HepG2 (cell line): Measurements from ENCODE around the gene BIRC7. TPM values are rescaled to one million over a fixed set of nuclear protein-coding genes. Genes with fewer than 3 reads are reported as not detected.
A peak's percentile ranks its signal among the peaks of the same experiment; 100 is the strongest.

Source experiments
- FOXP1 ChIP-seq, 2 experiments: fragments of 450-650 bp in 1 of 2; IDR thresholded peaks; 2 replicates each; pipeline ENCODE4 v1.6.1; 2017 to 2018; ENCODE audit warnings: antibody characterized with exemption in 1 of 2
- HNRNPUL1 ChIP-seq: fragments of 200-400 bp; formaldehyde crosslinking; IDR thresholded peaks from 2 replicates; pipeline ENCODE4 v1.6.1; 2017; ENCODE audit warnings: low read depth, mild to moderate bottlenecking, low read length, moderate library complexity
- KLF9 ChIP-seq: IDR thresholded peaks from 2 replicates; pipeline ENCODE4 v1.6.1; 2016; ENCODE audit warnings: low read depth
- POLR2A ChIP-seq, 2 experiments: IDR thresholded peaks; 2 replicates each; pipeline ENCODE4 v1.6.1; 2011; ENCODE audit warnings: low read depth in 2 of 2, low read length in 2 of 2, mild to moderate bottlenecking in 1 of 2, moderate library complexity in 1 of 2; ENCODE audit not compliant: insufficient read depth in 1 of 2
- RFX3 ChIP-seq: IDR thresholded peaks from 2 replicates; pipeline ENCODE4 v1.6.1; 2016; ENCODE audit warnings: missing biosample characterization, missing genetic modification reagents
- ZNF12 ChIP-seq: sonication (generic); formaldehyde crosslinking; IDR thresholded peaks from 2 replicates; pipeline ENCODE4 v1.5.0; 2020; ENCODE audit warnings: missing genetic modification reagents
- ZNF577 ChIP-seq: sonication (generic); formaldehyde crosslinking; IDR thresholded peaks from 2 replicates; pipeline ENCODE4 v1.4.0; 2020; ENCODE audit warnings: mild to moderate bottlenecking, low read depth, missing genetic modification reagents, borderline replicate concordance
- polyA plus RNA-seq, 8 experiments: library from polyadenylated mRNA; depleted of rRNA in 3 of 8; stranded (reverse) in 7 of 8; unstranded in 1 of 8; fragments of >200 nt; fragmentation: Illumina TruSeq in 4 of 8; extraction: Trizol in 4 of 8; gene quantifications; 2 replicates each; pipeline versions ENCODE4 v1.2.1 to v1.2.3, GENCODE V29; 2011 to 2016; ENCODE audit warnings: low read depth in 4 of 8, missing spikeins in 1 of 8, mixed read lengths in 1 of 8; ENCODE audit not compliant: insufficient read depth in 1 of 8
- total RNA-seq, 5 experiments: library from RNA; depleted of rRNA; stranded (reverse); fragments of >200 nt; fragmentation: Illumina TruSeq; extraction: Trizol; gene quantifications; 2 replicates each; pipeline ENCODE4 v1.2.3, GENCODE V29; 2016; ENCODE audit warnings: low read depth in 1 of 5
- TF ChIP-seq, protein P1 (sequence below): sonication (generic); formaldehyde crosslinking; IDR thresholded peaks from 2 replicates; pipeline ENCODE4 v1.5.1; 2020; ENCODE audit warnings: mild to moderate bottlenecking, missing genetic modification reagents, borderline replicate concordance
- TF ChIP-seq, protein P2 (sequence below): sonication (generic); formaldehyde crosslinking; IDR thresholded peaks from 2 replicates; pipeline ENCODE4 v1.4.0; 2020; ENCODE audit warnings: missing genetic modification reagents
- TF ChIP-seq, protein P3 (sequence below): IDR thresholded peaks from 2 replicates; pipeline ENCODE4 v1.4.0; 2020; ENCODE audit warnings: mild to moderate bottlenecking, missing genetic modification reagents
- TF ChIP-seq, protein P4 (sequence below): IDR thresholded peaks from 2 replicates; pipeline ENCODE4 v1.6.1; 2012; ENCODE audit warnings: low read length, improper control_type of control experiment
- TF ChIP-seq, protein P5 (sequence below): sonication (generic); formaldehyde crosslinking; IDR thresholded peaks from 2 replicates; pipeline ENCODE4 v1.4.0; 2020; ENCODE audit warnings: missing genetic modification reagents

The BIRC7 gene
- total and polyA plus RNA-seq, 2 of the 13 experiments (the other 11 are each of a cell fraction or from before 2014, with no cell fraction given) = 0.27 to 5.1 TPM

DNA sequence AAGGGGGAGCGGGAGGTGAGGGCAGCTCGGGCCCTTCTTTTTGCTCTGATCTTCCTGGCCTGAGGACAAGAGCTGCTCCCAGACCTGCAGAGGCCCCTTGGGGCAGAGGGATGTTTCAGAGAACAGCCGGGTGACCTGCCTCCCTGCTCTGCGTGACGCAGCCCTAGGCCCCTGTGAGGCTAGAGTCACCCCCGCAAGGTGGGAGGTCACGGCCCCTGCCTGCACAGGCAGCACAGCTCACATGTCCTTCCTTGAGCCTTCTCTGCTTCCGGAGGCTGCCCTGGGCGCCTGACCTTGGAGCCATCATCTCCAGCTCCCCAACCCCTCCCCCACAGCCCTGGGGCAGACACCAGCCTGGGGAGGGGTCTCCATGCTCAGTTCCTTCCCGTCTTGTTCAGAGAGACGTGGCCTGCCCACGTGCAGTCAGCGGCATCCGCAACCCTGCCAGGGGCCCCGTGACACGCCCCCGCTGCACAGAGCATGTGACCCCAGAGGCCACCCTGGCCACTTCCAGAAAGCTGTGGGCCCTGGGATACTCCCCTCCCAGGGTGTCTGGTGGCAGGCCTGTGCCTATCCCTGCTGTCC, at the start of gene BIRC7 (continued):
- TF ChIP-seq, protein P1, sequence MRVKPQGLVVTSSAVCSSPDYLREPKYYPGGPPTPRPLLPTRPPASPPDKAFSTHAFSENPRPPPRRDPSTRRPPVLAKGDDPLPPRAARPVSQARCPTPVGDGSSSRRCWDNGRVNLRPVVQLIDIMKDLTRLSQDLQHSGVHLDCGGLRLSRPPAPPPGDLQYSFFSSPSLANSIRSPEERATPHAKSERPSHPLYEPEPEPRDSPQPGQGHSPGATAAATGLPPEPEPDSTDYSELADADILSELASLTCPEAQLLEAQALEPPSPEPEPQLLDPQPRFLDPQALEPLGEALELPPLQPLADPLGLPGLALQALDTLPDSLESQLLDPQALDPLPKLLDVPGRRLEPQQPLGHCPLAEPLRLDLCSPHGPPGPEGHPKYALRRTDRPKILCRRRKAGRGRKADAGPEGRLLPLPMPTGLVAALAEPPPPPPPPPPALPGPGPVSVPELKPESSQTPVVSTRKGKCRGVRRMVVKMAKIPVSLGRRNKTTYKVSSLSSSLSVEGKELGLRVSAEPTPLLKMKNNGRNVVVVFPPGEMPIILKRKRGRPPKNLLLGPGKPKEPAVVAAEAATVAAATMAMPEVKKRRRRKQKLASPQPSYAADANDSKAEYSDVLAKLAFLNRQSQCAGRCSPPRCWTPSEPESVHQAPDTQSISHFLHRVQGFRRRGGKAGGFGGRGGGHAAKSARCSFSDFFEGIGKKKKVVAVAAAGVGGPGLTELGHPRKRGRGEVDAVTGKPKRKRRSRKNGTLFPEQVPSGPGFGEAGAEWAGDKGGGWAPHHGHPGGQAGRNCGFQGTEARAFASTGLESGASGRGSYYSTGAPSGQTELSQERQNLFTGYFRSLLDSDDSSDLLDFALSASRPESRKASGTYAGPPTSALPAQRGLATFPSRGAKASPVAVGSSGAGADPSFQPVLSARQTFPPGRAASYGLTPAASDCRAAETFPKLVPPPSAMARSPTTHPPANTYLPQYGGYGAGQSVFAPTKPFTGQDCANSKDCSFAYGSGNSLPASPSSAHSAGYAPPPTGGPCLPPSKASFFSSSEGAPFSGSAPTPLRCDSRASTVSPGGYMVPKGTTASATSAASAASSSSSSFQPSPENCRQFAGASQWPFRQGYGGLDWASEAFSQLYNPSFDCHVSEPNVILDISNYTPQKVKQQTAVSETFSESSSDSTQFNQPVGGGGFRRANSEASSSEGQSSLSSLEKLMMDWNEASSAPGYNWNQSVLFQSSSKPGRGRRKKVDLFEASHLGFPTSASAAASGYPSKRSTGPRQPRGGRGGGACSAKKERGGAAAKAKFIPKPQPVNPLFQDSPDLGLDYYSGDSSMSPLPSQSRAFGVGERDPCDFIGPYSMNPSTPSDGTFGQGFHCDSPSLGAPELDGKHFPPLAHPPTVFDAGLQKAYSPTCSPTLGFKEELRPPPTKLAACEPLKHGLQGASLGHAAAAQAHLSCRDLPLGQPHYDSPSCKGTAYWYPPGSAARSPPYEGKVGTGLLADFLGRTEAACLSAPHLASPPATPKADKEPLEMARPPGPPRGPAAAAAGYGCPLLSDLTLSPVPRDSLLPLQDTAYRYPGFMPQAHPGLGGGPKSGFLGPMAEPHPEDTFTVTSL (CRISPR knock-in tag) = no peak
- TF ChIP-seq, protein P2, sequence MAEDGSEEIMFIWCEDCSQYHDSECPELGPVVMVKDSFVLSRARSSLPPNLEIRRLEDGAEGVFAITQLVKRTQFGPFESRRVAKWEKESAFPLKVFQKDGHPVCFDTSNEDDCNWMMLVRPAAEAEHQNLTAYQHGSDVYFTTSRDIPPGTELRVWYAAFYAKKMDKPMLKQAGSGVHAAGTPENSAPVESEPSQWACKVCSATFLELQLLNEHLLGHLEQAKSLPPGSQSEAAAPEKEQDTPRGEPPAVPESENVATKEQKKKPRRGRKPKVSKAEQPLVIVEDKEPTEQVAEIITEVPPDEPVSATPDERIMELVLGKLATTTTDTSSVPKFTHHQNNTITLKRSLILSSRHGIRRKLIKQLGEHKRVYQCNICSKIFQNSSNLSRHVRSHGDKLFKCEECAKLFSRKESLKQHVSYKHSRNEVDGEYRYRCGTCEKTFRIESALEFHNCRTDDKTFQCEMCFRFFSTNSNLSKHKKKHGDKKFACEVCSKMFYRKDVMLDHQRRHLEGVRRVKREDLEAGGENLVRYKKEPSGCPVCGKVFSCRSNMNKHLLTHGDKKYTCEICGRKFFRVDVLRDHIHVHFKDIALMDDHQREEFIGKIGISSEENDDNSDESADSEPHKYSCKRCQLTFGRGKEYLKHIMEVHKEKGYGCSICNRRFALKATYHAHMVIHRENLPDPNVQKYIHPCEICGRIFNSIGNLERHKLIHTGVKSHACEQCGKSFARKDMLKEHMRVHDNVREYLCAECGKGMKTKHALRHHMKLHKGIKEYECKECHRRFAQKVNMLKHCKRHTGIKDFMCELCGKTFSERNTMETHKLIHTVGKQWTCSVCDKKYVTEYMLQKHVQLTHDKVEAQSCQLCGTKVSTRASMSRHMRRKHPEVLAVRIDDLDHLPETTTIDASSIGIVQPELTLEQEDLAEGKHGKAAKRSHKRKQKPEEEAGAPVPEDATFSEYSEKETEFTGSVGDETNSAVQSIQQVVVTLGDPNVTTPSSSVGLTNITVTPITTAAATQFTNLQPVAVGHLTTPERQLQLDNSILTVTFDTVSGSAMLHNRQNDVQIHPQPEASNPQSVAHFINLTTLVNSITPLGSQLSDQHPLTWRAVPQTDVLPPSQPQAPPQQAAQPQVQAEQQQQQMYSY (CRISPR knock-in tag) = no peak
- TF ChIP-seq POLR2A (IDR thresholded peaks at IDR 0.05; ENCODE audit: insufficient read depth in 1 of 2, low read depth in 2 of 2, low read length in 2 of 2) (no peak), ZNF577 (CRISPR knock-in tag) (no peak), ZNF12 (CRISPR knock-in tag) (no peak), FOXP1 (IDR thresholded peaks at IDR 0.05) (no peak), FOXP1 (CRISPR knock-in tag; IDR thresholded peaks at IDR 0.05) (no peak), HNRNPUL1 (no peak), KLF9 (CRISPR knock-in tag) (peak; percentile 76; the same call in 1 of the 2 replicates), RFX3 (CRISPR knock-in tag) (no peak)
- TF ChIP-seq, protein P3, sequence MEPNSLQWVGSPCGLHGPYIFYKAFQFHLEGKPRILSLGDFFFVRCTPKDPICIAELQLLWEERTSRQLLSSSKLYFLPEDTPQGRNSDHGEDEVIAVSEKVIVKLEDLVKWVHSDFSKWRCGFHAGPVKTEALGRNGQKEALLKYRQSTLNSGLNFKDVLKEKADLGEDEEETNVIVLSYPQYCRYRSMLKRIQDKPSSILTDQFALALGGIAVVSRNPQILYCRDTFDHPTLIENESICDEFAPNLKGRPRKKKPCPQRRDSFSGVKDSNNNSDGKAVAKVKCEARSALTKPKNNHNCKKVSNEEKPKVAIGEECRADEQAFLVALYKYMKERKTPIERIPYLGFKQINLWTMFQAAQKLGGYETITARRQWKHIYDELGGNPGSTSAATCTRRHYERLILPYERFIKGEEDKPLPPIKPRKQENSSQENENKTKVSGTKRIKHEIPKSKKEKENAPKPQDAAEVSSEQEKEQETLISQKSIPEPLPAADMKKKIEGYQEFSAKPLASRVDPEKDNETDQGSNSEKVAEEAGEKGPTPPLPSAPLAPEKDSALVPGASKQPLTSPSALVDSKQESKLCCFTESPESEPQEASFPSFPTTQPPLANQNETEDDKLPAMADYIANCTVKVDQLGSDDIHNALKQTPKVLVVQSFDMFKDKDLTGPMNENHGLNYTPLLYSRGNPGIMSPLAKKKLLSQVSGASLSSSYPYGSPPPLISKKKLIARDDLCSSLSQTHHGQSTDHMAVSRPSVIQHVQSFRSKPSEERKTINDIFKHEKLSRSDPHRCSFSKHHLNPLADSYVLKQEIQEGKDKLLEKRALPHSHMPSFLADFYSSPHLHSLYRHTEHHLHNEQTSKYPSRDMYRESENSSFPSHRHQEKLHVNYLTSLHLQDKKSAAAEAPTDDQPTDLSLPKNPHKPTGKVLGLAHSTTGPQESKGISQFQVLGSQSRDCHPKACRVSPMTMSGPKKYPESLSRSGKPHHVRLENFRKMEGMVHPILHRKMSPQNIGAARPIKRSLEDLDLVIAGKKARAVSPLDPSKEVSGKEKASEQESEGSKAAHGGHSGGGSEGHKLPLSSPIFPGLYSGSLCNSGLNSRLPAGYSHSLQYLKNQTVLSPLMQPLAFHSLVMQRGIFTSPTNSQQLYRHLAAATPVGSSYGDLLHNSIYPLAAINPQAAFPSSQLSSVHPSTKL = peak; percentile 55
- TF ChIP-seq, protein P4, sequence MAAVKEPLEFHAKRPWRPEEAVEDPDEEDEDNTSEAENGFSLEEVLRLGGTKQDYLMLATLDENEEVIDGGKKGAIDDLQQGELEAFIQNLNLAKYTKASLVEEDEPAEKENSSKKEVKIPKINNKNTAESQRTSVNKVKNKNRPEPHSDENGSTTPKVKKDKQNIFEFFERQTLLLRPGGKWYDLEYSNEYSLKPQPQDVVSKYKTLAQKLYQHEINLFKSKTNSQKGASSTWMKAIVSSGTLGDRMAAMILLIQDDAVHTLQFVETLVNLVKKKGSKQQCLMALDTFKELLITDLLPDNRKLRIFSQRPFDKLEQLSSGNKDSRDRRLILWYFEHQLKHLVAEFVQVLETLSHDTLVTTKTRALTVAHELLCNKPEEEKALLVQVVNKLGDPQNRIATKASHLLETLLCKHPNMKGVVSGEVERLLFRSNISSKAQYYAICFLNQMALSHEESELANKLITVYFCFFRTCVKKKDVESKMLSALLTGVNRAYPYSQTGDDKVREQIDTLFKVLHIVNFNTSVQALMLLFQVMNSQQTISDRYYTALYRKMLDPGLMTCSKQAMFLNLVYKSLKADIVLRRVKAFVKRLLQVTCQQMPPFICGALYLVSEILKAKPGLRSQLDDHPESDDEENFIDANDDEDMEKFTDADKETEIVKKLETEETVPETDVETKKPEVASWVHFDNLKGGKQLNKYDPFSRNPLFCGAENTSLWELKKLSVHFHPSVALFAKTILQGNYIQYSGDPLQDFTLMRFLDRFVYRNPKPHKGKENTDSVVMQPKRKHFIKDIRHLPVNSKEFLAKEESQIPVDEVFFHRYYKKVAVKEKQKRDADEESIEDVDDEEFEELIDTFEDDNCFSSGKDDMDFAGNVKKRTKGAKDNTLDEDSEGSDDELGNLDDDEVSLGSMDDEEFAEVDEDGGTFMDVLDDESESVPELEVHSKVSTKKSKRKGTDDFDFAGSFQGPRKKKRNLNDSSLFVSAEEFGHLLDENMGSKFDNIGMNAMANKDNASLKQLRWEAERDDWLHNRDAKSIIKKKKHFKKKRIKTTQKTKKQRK = no peak
- TF ChIP-seq, protein P5, sequence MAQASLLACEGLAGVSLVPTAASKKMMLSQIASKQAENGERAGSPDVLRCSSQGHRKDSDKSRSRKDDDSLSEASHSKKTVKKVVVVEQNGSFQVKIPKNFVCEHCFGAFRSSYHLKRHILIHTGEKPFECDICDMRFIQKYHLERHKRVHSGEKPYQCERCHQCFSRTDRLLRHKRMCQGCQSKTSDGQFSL (CRISPR knock-in tag) = no peak
